NCI-H146 (cell line): ENCODE measurements around the gene ZNF493.

Experiments
- DNase-seq: peaks from one replicate; lab custom pipeline; 2025; lab: John Stamatoyannopoulos, UW

The ZNF493 gene

GRCh38 chr19:21463449-21464105, 66.6 kb downstream of the ZNF493 start:
- peak; percentile 73 for DNase-seq

- no peak for DNase-seq
Measured at GRCh38 chr19:21466627-21467026, 69.7 kb downstream of the ZNF493 start.

GRCh38 chr19:21468791-21469190, 71.9 kb downstream of the ZNF493 start:
- DNase-seq: no peak

GRCh38 chr19:21472507-21472906, 75.6 kb downstream of the ZNF493 start:
- DNase-seq: no peak

GRCh38 chr19:21474671-21475181, 77.8 kb downstream of the ZNF493 start:
- no peak for DNase-seq
